ENCODE data around the gene ZNF730. TPM values are rescaled to one million over a fixed set of nuclear protein-coding genes. Genes with fewer than 3 reads are reported as not detected.
A peak's percentile ranks its signal among the peaks of the same experiment; 100 is the strongest.

ZNF730 gene
- total RNA-seq, 1 donor from 2014 or later: 8.3 TPM

DNA sequence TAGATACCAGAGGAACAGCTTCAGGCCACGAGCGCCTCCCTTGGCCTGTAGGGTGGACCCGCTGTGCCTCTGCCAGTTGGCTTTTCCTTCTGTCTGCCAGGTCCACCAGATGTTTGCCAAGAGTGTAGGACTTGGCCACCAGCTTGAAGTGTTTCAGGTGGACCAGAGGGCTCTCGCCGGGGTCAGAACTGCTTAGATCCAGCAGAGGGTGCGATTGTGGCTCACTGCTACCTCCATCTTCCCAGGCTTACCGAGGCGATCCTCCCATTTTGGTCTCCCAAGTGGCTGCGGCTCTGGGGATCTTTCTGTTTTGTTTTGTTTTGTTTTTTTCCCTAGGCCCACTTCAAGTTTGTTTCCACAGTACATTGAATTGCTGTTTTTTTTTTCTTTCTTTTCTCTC is 23.0 kb upstream of the ZNF730 start:
- peaks cover 79% of the 10 kb centered on the region for H3K36me3 Mint-ChIP-seq (ENCODE audit: low read depth, unreplicated experiment)
- TF ChIP-seq, protein P1, sequence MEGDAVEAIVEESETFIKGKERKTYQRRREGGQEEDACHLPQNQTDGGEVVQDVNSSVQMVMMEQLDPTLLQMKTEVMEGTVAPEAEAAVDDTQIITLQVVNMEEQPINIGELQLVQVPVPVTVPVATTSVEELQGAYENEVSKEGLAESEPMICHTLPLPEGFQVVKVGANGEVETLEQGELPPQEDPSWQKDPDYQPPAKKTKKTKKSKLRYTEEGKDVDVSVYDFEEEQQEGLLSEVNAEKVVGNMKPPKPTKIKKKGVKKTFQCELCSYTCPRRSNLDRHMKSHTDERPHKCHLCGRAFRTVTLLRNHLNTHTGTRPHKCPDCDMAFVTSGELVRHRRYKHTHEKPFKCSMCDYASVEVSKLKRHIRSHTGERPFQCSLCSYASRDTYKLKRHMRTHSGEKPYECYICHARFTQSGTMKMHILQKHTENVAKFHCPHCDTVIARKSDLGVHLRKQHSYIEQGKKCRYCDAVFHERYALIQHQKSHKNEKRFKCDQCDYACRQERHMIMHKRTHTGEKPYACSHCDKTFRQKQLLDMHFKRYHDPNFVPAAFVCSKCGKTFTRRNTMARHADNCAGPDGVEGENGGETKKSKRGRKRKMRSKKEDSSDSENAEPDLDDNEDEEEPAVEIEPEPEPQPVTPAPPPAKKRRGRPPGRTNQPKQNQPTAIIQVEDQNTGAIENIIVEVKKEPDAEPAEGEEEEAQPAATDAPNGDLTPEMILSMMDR (IDR thresholded peaks at IDR 0.05; ENCODE audit: unreplicated experiment): no peak
- H3K27ac Mint-ChIP-seq (ENCODE audit: unreplicated experiment): no peak overlapping the region
- no peak for DNase-seq (ENCODE audit: low spot score)
- H3K4me3 Mint-ChIP-seq (ENCODE audit: unreplicated experiment): peak overlapping the region; percentile 60
- peaks cover 19% of the 10 kb centered on the region for H3K9me3 Mint-ChIP-seq (ENCODE audit: unreplicated experiment)
- H3K4me1 Mint-ChIP-seq (ENCODE audit: unreplicated experiment): peaks cover 2% of the 10 kb centered on the region
- peaks cover 15% of the 10 kb centered on the region for H3K27me3 Mint-ChIP-seq (ENCODE audit: unreplicated experiment)

DNA sequence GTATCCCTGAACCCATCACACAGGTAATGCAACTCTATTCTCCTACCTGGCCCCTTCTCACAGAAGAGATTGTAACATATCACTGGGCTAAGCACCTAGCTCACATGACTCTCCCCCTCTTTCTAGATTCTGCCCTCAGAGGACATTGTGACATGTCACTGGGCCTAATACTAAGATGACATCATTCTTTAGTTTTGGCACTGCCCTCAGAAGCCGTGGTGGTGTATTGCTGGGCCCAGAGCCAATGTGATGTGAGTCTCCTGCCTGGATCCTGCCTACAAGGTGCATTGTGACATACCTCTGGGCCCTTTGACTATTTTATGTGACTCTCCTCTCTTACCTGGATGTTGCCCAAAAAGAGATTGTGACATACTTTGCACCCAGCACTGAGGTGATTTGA is 21.4 kb upstream of the ZNF730 start:
- Mint-ChIP-seq H3K4me1 (ENCODE audit: unreplicated experiment) (peaks cover 2% of the 10 kb centered on the region), H3K36me3 (ENCODE audit: low read depth, unreplicated experiment) (peaks cover 70% of the 10 kb centered on the region), H3K9me3 (ENCODE audit: unreplicated experiment) (peaks cover 11% of the 10 kb centered on the region), H3K4me3 (ENCODE audit: unreplicated experiment) (peak overlapping the region; percentile 44), H3K27me3 (ENCODE audit: unreplicated experiment) (peaks cover 12% of the 10 kb centered on the region), H3K27ac (ENCODE audit: unreplicated experiment) (no peak overlapping the region)
- no peak for DNase-seq (ENCODE audit: low spot score)
- TF ChIP-seq, protein P1 (IDR thresholded peaks at IDR 0.05; ENCODE audit: unreplicated experiment): no peak

DNA sequence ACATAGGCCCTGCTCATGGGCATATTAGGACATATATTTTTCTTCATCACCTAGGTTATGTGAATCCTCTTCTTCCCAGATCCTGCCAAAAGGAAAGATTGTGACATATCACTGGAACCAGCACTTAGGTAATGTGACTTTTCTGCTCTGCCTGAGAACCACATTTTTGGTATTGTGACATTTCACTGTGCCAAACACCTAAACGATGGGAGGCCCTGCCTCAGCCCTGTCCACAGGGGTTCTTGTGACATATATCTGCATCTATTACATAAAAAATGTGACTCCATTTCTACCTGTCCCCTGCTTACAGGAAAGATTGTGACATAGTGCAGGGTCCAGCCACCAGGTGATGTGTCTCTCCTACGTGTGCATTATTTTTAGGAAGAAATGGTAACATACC is 18.5 kb upstream of the ZNF730 start:
- Mint-ChIP-seq H3K9me3 (ENCODE audit: unreplicated experiment) (no peaks in the 10 kb centered on the region), H3K4me1 (ENCODE audit: unreplicated experiment) (peaks cover 2% of the 10 kb centered on the region), H3K27me3 (ENCODE audit: unreplicated experiment) (peaks cover 9% of the 10 kb centered on the region), H3K4me3 (ENCODE audit: unreplicated experiment) (no peak overlapping the region), H3K36me3 (ENCODE audit: low read depth, unreplicated experiment) (peaks cover 59% of the 10 kb centered on the region), H3K27ac (ENCODE audit: unreplicated experiment) (no peak overlapping the region)
- TF ChIP-seq, protein P1 (IDR thresholded peaks at IDR 0.05; ENCODE audit: unreplicated experiment): no peak
- DNase-seq (ENCODE audit: low spot score): no peak

DNA sequence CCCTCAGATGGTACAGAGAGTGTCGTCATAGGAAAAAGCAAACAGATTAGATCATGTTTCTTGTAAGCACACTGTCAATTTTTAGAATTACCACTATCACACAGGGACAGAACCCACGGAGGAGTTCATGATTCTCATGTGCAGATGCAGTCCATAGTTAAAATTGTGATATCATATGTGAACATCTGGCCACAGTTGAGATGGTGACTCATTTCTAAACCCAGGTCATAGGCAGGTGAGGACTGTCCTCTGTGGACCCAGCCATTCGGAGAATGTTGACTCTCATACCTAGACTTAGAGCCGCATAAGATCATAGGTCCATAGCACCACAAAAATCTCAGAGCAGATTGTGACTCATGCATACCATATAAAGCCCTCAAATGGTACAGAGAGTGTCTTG is 17.8 kb upstream of the ZNF730 start:
- Mint-ChIP-seq H3K27ac (ENCODE audit: unreplicated experiment) (no peak overlapping the region), H3K36me3 (ENCODE audit: low read depth, unreplicated experiment) (peaks cover 57% of the 10 kb centered on the region), H3K4me3 (ENCODE audit: unreplicated experiment) (no peak overlapping the region), H3K4me1 (ENCODE audit: unreplicated experiment) (peaks cover under 1% of the 10 kb centered on the region), H3K9me3 (ENCODE audit: unreplicated experiment) (no peaks in the 10 kb centered on the region), H3K27me3 (ENCODE audit: unreplicated experiment) (peaks cover 8% of the 10 kb centered on the region)
- TF ChIP-seq, protein P1 (IDR thresholded peaks at IDR 0.05; ENCODE audit: unreplicated experiment): no peak
- DNase-seq (ENCODE audit: low spot score): no peak

DNA sequence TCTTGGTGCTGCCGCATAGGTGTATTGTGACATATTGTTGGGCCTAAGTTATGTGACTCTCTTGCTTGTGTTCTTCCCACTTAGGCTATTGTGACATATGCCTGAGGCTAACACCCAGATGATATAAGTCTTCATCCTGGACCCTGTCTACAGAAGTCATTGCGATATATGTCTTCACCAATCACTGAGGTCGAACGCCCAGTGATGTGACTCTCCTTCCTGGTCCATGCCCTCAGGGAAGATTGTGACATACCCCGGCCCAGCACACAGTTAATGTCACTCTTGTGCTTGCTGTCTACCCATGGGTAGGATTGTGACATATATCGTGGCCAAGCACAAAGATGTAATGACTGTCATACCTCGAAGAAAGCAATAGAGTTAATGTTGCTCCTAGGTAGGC is 16.9 kb upstream of the ZNF730 start:
- TF ChIP-seq, protein P1 (IDR thresholded peaks at IDR 0.05; ENCODE audit: unreplicated experiment): no peak
- no peaks in the 10 kb centered on the region for H3K4me1 Mint-ChIP-seq (ENCODE audit: unreplicated experiment)
- peak overlapping the region; percentile 40 for H3K4me3 Mint-ChIP-seq (ENCODE audit: unreplicated experiment)
- H3K27me3 Mint-ChIP-seq (ENCODE audit: unreplicated experiment): peaks cover 8% of the 10 kb centered on the region
- no peaks in the 10 kb centered on the region for H3K9me3 Mint-ChIP-seq (ENCODE audit: unreplicated experiment)
- DNase-seq (ENCODE audit: low spot score): no peak
- peaks cover 55% of the 10 kb centered on the region for H3K36me3 Mint-ChIP-seq (ENCODE audit: low read depth, unreplicated experiment)
- no peak overlapping the region for H3K27ac Mint-ChIP-seq (ENCODE audit: unreplicated experiment)
